Transverse colon (tissue), 4 donors: ENCODE results near the gene SEC14L1. TPM values are rescaled to one million over a fixed set of nuclear protein-coding genes. Genes with fewer than 3 reads are reported as not detected.

ENCODE experiments used
- DNase-seq: peaks from one replicate; pipeline ENCODE4 v3.0.0-alpha.2; 2019
- H3K27ac ChIP-seq, 4 donors: fragments of 200-600 bp; sonication (generic); 2 replicates each; pipeline ENCODE4 v1.5.1; 2016 to 2018; ENCODE audit warnings: inconsistent platforms in 4 of 4
- H3K27me3 ChIP-seq: fragments of 200-600 bp; sonication (generic); 2 replicates; pipeline ENCODE4 v1.5.1; 2017; ENCODE audit warnings: inconsistent platforms
- H3K36me3 ChIP-seq, 4 donors: fragments of 200-600 bp; sonication (generic); 2 replicates each; pipeline ENCODE4 v1.5.1; 2017 to 2019; ENCODE audit warnings: inconsistent platforms in 4 of 4
- H3K4me1 ChIP-seq, 4 donors: fragments of 200-600 bp; sonication (generic); 2 replicates each; pipeline ENCODE4 v1.5.1; 2017 to 2020; ENCODE audit warnings: inconsistent platforms in 4 of 4
- H3K4me3 ChIP-seq, 4 donors: fragments of 200-600 bp; sonication (generic); 1 replicate in 1 of 4; 2 replicates in 3 of 4; pipeline versions ENCODE4 v1.5.1 to v1.6.1; 2017 to 2019; ENCODE audit warnings: inconsistent platforms in 4 of 4
- H3K9me3 ChIP-seq, 2 donors: fragments of 200-600 bp; sonication (generic); 2 replicates each; pipeline ENCODE4 v1.5.1; 2017 to 2019; ENCODE audit warnings: inconsistent platforms in 2 of 2
- EP300 ChIP-seq: sonication (generic); formaldehyde crosslinking; IDR thresholded peaks from one replicate; pipeline ENCODE4 v1.6.1; 2017; ENCODE audit warnings: antibody characterized with exemption, low read depth
- POLR2A ChIP-seq: fragments of 450-650 bp; IDR thresholded peaks from one replicate; pipeline ENCODE4 v1.6.1; 2016; ENCODE audit warnings: antibody characterized with exemption, mild to moderate bottlenecking, moderate library complexity
- POLR2AphosphoS5 ChIP-seq, 3 donors: sonication (generic); formaldehyde crosslinking; IDR thresholded peaks; one replicate each; pipeline ENCODE4 v1.6.1; 2016; ENCODE audit warnings: antibody characterized with exemption in 3 of 3
- WGBS, 2 donors: methylation state at CpG; one replicate each; pipeline ENCODE4 v1.1.5; 2018; ENCODE audit warnings: low coverage in 1 of 2; 5-methylcytosine and 5-hydroxymethylcytosine counted together
- in situ Hi-C, 4 donors: fragments of 200-750 bp; cut with MboI; loops; one replicate each; pipeline versions ENCODE4 v1.15.0 to v1.15.1; 2017; ENCODE audit warnings: low sequenced_read_pairs in 3 of 4, low pct_ligation_motif_present in 1 of 4, low pct_unique_long_range_greater_than_20kb in 1 of 4
- intact Hi-C: fragments of 100-400 bp; cut with DNase I; formaldehyde crosslinking; loops from one replicate; pipeline ENCODE4 v1.15.1; 2023; ENCODE audit warnings: low total_unique reads
- total RNA-seq, 4 donors: library from RNA; depleted of rRNA; stranded (reverse); fragments of >200 nt; gene quantifications; one replicate each; pipeline ENCODE4 v1.1.0, GENCODE V29; 2016
- TF ChIP-seq, protein P1 (sequence below), 5 experiments: fragments of 200-600 bp in 3 of 5; fragments of 450-650 bp in 2 of 5; sonication (generic) in 3 of 5; IDR thresholded peaks; 1 replicate in 2 of 5; 2 replicates in 3 of 5; pipeline ENCODE4 v1.5.1; 2016 to 2017; ENCODE audit warnings: antibody characterized with exemption in 5 of 5, inconsistent platforms in 3 of 5, mild to moderate bottlenecking in 2 of 5, moderate library complexity in 1 of 5

The SEC14L1 gene
- total RNA-seq, result 10 to 100 TPM; 16.8 to 34.6 (median 23.8) TPM

DNA sequence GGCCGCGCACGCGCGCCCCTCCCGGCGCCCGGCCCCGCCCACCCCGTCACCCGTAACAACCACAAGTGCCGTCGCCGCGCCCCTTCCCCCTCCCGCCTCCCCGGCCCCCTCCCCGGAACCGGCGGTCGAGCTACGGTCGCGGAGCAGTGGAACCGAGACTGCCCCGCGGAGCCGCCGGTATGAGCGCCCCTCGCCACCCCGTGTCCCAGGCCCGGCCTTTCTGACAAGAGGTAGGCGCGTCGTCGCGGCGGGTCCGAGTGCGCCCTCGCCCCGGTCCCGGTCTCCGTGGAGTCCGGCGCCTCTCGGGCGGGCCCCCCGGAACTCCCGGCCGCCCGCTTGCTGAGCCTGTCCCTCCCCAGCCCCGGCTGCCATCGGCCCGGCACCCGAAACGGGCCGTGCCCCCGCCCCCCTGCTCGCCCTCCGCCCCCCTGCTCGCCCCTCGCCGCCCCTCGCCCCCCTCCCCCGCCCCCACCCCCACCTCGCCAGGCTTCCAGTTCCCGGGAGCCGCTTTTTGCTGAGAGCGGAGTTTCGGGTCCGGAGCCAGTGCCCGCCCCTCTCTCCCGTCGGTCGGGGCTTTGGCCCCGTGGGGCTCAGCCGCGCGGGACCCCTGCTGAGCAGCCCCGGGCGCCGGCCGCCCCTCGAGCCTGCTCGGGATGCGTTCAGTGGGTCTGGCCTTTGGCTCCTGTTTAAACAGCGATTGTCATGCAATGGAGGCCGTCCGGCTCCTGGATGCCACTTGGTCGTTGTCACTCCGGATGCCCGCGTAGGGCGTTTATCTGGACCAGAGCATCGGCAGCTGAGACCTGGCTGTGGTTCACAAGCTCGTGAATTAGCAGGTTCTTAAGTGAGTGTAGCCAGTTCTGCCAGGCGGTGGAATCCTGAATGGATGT, at the start of gene SEC14L1:
TSS of gene SEC14L1 (plus strand) at position 92 of the 890 bp plus-strand sequence. CDS start 2,628 bp downstream, outside the sequence.
- WGBS, 2 donors, result 2 to 14% methylated on average over 1 to 7 of the region's 99 CpGs

DNA sequence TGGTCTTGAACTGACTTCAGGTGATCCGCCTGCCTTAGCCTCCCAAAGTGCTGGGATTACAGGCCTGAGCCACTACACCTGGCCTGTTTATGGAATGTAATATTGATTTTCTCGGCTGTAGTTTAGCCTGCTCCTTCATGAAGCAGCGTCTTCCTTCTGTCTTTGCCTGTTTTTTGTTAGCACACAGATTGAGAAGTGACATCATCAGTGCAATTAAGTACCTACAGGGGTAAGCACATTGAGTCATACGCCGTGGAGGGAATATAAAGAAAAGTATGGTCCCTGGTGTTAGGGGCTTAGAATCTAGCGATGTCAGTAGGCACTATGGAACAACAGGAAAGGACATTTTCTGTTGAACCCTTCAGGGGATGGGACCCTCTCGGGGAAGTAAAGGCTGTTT, 48.7 kb upstream of the SEC14L1 start:
- whole genome bisulfite sequencing, 2 donors, result 92 to 96% methylated on average over 6 to 7 of the region's 7 CpGs
- TF ChIP-seq EP300 (no peak), POLR2AphosphoS5 (IDR thresholded peaks at IDR 0.05) (no peak), POLR2A (no peak)
- TF ChIP-seq, protein P1, sequence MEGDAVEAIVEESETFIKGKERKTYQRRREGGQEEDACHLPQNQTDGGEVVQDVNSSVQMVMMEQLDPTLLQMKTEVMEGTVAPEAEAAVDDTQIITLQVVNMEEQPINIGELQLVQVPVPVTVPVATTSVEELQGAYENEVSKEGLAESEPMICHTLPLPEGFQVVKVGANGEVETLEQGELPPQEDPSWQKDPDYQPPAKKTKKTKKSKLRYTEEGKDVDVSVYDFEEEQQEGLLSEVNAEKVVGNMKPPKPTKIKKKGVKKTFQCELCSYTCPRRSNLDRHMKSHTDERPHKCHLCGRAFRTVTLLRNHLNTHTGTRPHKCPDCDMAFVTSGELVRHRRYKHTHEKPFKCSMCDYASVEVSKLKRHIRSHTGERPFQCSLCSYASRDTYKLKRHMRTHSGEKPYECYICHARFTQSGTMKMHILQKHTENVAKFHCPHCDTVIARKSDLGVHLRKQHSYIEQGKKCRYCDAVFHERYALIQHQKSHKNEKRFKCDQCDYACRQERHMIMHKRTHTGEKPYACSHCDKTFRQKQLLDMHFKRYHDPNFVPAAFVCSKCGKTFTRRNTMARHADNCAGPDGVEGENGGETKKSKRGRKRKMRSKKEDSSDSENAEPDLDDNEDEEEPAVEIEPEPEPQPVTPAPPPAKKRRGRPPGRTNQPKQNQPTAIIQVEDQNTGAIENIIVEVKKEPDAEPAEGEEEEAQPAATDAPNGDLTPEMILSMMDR (IDR thresholded peaks at IDR 0.05), result no peak
- intact Hi-C loops, result loop anchor here (5.0 kb wide), 1 partner anchor 50 kb away; the partner anchor contains the start of gene SEC14L1
- DNase-seq, result no peak
- peaks cover 17 to 40% (median 20%) of the 10 kb centered on the region in 4 donors for H3K4me1 ChIP-seq
- no peaks in the 10 kb centered on the region for H3K27me3 ChIP-seq
- peaks cover 0 to 16% (median 6%) of the 10 kb centered on the region in 4 donors for H3K36me3 ChIP-seq
- no peak overlapping the region for H3K27ac ChIP-seq
- no peaks in the 10 kb centered on the region for H3K9me3 ChIP-seq
- in situ Hi-C loops, result no loop called here
- no peak overlapping the region for H3K4me3 ChIP-seq

More for the DNA sequence above, at the start of gene SEC14L1:
- intact Hi-C loops (loop anchor here (5.0 kb wide), 2 partner anchors 49 to 596 kb away; no protein-coding TSS in a partner anchor), in situ Hi-C loops (no loop called here)
- Histone ChIP-seq H3K4me1 (peaks cover 5 to 40% (median 16%) of the 10 kb centered on the region in 4 donors), H3K36me3 (no peaks in the 10 kb centered on the region), H3K9me3 (no peaks in the 10 kb centered on the region), H3K27me3 (no peaks in the 10 kb centered on the region), H3K4me3 (peak within 1 kb of the TSS; percentile 86 to 99 (median 94)), H3K27ac (peak within 1 kb of the TSS; percentile 94 to 99 (median 95))
- no peak for TF ChIP-seq POLR2AphosphoS5 (IDR thresholded peaks at IDR 0.05)
- TF ChIP-seq POLR2A, result no peak
- TF ChIP-seq EP300, result no peak
- TF ChIP-seq, protein P1 (IDR thresholded peaks at IDR 0.05), result no peak
- DNase-seq, result peak; percentile 42

DNA sequence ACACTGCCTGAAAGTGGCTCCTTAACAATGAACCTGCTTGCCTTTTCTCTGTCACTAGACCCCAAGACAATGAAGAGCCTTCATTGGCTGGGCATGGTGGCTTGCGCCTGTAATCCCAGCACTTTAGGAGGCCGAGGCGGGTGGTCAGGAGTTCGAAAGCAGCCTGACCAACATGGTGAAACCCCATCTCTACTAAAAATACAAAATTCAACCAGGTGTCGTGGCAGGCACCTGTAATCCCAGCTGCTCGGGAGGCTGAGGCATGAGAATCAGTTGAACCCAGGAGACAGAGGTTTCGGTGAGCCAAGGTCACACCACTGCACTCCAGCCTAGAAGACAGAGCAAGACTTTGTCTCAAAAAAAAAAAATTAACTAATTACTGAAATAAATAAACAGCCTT, 45.3 kb upstream of the SEC14L1 start:
- no peak overlapping the region for H3K4me3 ChIP-seq
- peaks cover 0 to 16% (median 6%) of the 10 kb centered on the region in 4 donors for H3K36me3 ChIP-seq
- no peak for TF ChIP-seq POLR2AphosphoS5 (IDR thresholded peaks at IDR 0.05)
- TF ChIP-seq EP300, result no peak
- TF ChIP-seq POLR2A, result no peak
- TF ChIP-seq, protein P1 (IDR thresholded peaks at IDR 0.05), result no peak
- peaks cover 0 to 50% (median 29%) of the 10 kb centered on the region in 4 donors for H3K4me1 ChIP-seq
- H3K27me3 ChIP-seq, result no peaks in the 10 kb centered on the region
- H3K9me3 ChIP-seq, result no peaks in the 10 kb centered on the region
- intact Hi-C loops, result no loop called here
- DNase-seq, result no peak
- in situ Hi-C loops, result no loop called here
- peak overlapping the region in 2 of 4 donors; percentile 6 to 88 for H3K27ac ChIP-seq
- 91 to 93% methylated on average over 3 to 7 of the region's 7 CpGs for WGBS, 2 donors

GRCh38 chr17:77096570-77097214, 44.1 kb upstream of the SEC14L1 start:
- TF ChIP-seq POLR2A, result no peak
- TF ChIP-seq, protein P1 (IDR thresholded peaks at IDR 0.05), result peak; percentile 63 to 83 (median 72)
- H3K36me3 ChIP-seq, result peaks cover 0 to 16% (median 6%) of the 10 kb centered on the region in 4 donors
- H3K4me1 ChIP-seq, result peaks cover 0 to 40% (median 29%) of the 10 kb centered on the region in 4 donors
- DNase-seq, result no peak
- no peaks in the 10 kb centered on the region for H3K27me3 ChIP-seq
- no peak overlapping the region for H3K4me3 ChIP-seq
- intact Hi-C loops (no loop called here), in situ Hi-C loops (no loop called here)
- 57 to 62% methylated on average over 8 to 12 of the region's 12 CpGs for WGBS, 2 donors
- peak overlapping the region; percentile 60 to 88 (median 68) for H3K27ac ChIP-seq
- no peaks in the 10 kb centered on the region for H3K9me3 ChIP-seq
